Measurements from ENCODE around the gene WWOX.

Gene WWOX

DNA sequence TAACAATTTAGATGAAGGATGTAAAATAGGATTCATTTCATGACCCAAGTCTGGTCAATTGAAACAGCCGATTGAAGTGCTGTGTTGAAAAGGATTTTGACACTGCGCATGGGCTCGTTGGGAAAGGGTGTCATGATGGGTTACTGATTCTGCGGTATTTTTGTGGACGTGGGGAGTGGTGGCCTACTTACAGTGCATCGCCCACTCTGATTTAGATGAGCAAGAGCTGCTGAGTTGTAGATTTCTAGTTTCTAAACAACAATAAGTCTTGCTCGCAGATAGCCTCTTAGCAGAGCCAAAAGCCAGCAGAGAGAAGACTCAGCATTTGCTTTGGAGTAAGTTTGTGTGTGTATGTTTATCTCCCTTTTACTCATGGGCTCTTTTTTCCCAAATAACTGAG, 770.0 kb downstream of the WWOX start:
- TF ChIP-seq ZC3H10 (CRISPR knock-in tag; IDR thresholded peaks at IDR 0.05) (no peak), BACH2 (CRISPR knock-in tag; IDR thresholded peaks at IDR 0.05; ENCODE audit: borderline replicate concordance) (no peak), ZFP30 (CRISPR knock-in tag; IDR thresholded peaks at IDR 0.05) (no peak), ZNF8 (CRISPR knock-in tag; IDR thresholded peaks at IDR 0.05) (no peak), CSDC2 (CRISPR knock-in tag; IDR thresholded peaks at IDR 0.05) (no peak), GLIS3 (CRISPR knock-in tag; IDR thresholded peaks at IDR 0.05) (no peak), PPARA (CRISPR knock-in tag; IDR thresholded peaks at IDR 0.05; ENCODE audit: borderline replicate concordance) (no peak), ZNF565 (CRISPR knock-in tag; conservative IDR thresholded peaks at IDR 0.05; ENCODE audit: low read depth) (no peak), PATZ1 (CRISPR knock-in tag; IDR thresholded peaks at IDR 0.05; ENCODE audit: borderline replicate concordance) (no peak), RARB (CRISPR knock-in tag; IDR thresholded peaks at IDR 0.05) (no peak)
- TF ChIP-seq, protein P1, sequence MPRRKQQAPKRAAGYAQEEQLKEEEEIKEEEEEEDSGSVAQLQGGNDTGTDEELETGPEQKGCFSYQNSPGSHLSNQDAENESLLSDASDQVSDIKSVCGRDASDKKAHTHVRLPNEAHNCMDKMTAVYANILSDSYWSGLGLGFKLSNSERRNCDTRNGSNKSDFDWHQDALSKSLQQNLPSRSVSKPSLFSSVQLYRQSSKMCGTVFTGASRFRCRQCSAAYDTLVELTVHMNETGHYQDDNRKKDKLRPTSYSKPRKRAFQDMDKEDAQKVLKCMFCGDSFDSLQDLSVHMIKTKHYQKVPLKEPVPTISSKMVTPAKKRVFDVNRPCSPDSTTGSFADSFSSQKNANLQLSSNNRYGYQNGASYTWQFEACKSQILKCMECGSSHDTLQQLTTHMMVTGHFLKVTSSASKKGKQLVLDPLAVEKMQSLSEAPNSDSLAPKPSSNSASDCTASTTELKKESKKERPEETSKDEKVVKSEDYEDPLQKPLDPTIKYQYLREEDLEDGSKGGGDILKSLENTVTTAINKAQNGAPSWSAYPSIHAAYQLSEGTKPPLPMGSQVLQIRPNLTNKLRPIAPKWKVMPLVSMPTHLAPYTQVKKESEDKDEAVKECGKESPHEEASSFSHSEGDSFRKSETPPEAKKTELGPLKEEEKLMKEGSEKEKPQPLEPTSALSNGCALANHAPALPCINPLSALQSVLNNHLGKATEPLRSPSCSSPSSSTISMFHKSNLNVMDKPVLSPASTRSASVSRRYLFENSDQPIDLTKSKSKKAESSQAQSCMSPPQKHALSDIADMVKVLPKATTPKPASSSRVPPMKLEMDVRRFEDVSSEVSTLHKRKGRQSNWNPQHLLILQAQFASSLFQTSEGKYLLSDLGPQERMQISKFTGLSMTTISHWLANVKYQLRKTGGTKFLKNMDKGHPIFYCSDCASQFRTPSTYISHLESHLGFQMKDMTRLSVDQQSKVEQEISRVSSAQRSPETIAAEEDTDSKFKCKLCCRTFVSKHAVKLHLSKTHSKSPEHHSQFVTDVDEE (CRISPR knock-in tag; IDR thresholded peaks at IDR 0.05), result no peak
- ATAC-seq, result no peak

- TF ChIP-seq, protein P1 (CRISPR knock-in tag; IDR thresholded peaks at IDR 0.05), result no peak
- TF ChIP-seq ARNTL (CRISPR knock-in tag; IDR thresholded peaks at IDR 0.05; ENCODE audit: borderline replicate concordance, low read depth) (no peak), ZNF565 (CRISPR knock-in tag; conservative IDR thresholded peaks at IDR 0.05; ENCODE audit: low read depth) (no peak), ISL1 (CRISPR knock-in tag; IDR thresholded peaks at IDR 0.05) (no peak), ZFP3 (CRISPR knock-in tag; IDR thresholded peaks at IDR 0.05) (no peak), RARB (CRISPR knock-in tag; IDR thresholded peaks at IDR 0.05) (no peak), ZFP30 (CRISPR knock-in tag; IDR thresholded peaks at IDR 0.05) (no peak)
- no peak for ATAC-seq
These were observed 771.8 kb downstream of the WWOX start for GRCh38 chr16:78871241-78871640.

GRCh38 chr16:78876671-78877070, 777.2 kb downstream of the WWOX start:
- ATAC-seq, result no peak
- TF ChIP-seq PPARA (CRISPR knock-in tag; IDR thresholded peaks at IDR 0.05; ENCODE audit: borderline replicate concordance) (no peak), BACH2 (CRISPR knock-in tag; IDR thresholded peaks at IDR 0.05; ENCODE audit: borderline replicate concordance) (no peak), ZC3H10 (CRISPR knock-in tag; IDR thresholded peaks at IDR 0.05) (no peak), ZNF565 (CRISPR knock-in tag; conservative IDR thresholded peaks at IDR 0.05; ENCODE audit: low read depth) (no peak), CSDC2 (CRISPR knock-in tag; IDR thresholded peaks at IDR 0.05) (no peak), ZFP3 (CRISPR knock-in tag; IDR thresholded peaks at IDR 0.05) (no peak), TOX (CRISPR knock-in tag; IDR thresholded peaks at IDR 0.05; ENCODE audit: borderline replicate concordance) (no peak), GLIS3 (CRISPR knock-in tag; IDR thresholded peaks at IDR 0.05) (no peak), PATZ1 (CRISPR knock-in tag; IDR thresholded peaks at IDR 0.05; ENCODE audit: borderline replicate concordance) (no peak), ISL1 (CRISPR knock-in tag; IDR thresholded peaks at IDR 0.05) (no peak), CREB5 (CRISPR knock-in tag; IDR thresholded peaks at IDR 0.05; ENCODE audit: low read depth) (no peak), ZNF70 (CRISPR knock-in tag; IDR thresholded peaks at IDR 0.05) (no peak)
- TF ChIP-seq, protein P1 (CRISPR knock-in tag; IDR thresholded peaks at IDR 0.05), result no peak
- TF ChIP-seq, protein P2, sequence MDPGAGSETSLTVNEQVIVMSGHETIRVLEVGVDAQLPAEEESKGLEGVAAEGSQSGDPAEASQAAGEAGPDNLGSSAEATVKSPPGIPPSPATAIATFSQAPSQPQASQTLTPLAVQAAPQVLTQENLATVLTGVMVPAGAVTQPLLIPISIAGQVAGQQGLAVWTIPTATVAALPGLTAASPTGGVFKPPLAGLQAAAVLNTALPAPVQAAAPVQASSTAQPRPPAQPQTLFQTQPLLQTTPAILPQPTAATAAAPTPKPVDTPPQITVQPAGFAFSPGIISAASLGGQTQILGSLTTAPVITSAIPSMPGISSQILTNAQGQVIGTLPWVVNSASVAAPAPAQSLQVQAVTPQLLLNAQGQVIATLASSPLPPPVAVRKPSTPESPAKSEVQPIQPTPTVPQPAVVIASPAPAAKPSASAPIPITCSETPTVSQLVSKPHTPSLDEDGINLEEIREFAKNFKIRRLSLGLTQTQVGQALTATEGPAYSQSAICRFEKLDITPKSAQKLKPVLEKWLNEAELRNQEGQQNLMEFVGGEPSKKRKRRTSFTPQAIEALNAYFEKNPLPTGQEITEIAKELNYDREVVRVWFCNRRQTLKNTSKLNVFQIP (CRISPR knock-in tag; IDR thresholded peaks at IDR 0.05; ENCODE audit: borderline replicate concordance, low read depth), result no peak
- TF ChIP-seq, protein P3, sequence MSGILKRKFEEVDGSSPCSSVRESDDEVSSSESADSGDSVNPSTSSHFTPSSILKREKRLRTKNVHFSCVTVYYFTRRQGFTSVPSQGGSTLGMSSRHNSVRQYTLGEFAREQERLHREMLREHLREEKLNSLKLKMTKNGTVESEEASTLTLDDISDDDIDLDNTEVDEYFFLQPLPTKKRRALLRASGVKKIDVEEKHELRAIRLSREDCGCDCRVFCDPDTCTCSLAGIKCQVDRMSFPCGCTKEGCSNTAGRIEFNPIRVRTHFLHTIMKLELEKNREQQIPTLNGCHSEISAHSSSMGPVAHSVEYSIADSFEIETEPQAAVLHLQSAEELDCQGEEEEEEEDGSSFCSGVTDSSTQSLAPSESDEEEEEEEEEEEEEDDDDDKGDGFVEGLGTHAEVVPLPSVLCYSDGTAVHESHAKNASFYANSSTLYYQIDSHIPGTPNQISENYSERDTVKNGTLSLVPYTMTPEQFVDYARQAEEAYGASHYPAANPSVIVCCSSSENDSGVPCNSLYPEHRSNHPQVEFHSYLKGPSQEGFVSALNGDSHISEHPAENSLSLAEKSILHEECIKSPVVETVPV (CRISPR knock-in tag; IDR thresholded peaks at IDR 0.05), result no peak

All from SK-N-SH treated with all-trans-retinoic acid at 6 μM for 48 hours (cell line).